Right atrium auricular region (tissue), 2 donors: Measurements from ENCODE around the gene HDGF. TPM values are rescaled to one million over a fixed set of nuclear protein-coding genes. Genes with fewer than 3 reads are reported as not detected.

Experiments
- DNase-seq: peaks from one replicate; pipeline ENCODE4 v3.0.0-alpha.2; 2019; ENCODE audit warnings: low spot score
- H3K27ac ChIP-seq, 2 donors: fragments of 200-600 bp; sonication (generic); 1 replicate in 1 of 2; 2 replicates in 1 of 2; pipeline ENCODE4 v1.5.1; 2016 to 2019
- H3K27me3 ChIP-seq, 2 donors: fragments of 200-600 bp; sonication (generic); one replicate each; pipeline versions ENCODE4 v1.5.1 to v1.6.0; 2017 to 2019
- H3K36me3 ChIP-seq: fragments of 200-600 bp; sonication (generic); one replicate; pipeline ENCODE4 v1.5.1; 2016
- H3K4me1 ChIP-seq, 2 donors: fragments of 200-600 bp; sonication (generic); one replicate each; pipeline versions ENCODE4 v1.5.1 to v1.6.0; 2017 to 2019
- H3K4me3 ChIP-seq, 2 donors: fragments of 200-600 bp; sonication (generic); 1 replicate in 1 of 2; 2 replicates in 1 of 2; pipeline ENCODE4 v1.5.1; 2017 to 2019; ENCODE audit warnings: mild to moderate bottlenecking in 1 of 2, moderate library complexity in 1 of 2
- H3K9me3 ChIP-seq, 2 donors: fragments of 200-600 bp; sonication (generic); one replicate each; pipeline ENCODE4 v1.5.1; 2019
- total RNA-seq, 2 donors: library from RNA; depleted of rRNA; stranded (reverse); fragments of >200 nt; gene quantifications; one replicate each; pipeline ENCODE4 v1.1.0, GENCODE V29; 2016
- TF ChIP-seq, protein P1 (sequence below), 2 donors: fragments of 200-600 bp; sonication (generic); IDR thresholded peaks; one replicate each; pipeline ENCODE4 v1.5.1; 2019; ENCODE audit warnings: antibody characterized with exemption in 2 of 2

HDGF gene
- total RNA-seq, 2 donors from 2014 or later = 110 to 137 TPM

DNA sequence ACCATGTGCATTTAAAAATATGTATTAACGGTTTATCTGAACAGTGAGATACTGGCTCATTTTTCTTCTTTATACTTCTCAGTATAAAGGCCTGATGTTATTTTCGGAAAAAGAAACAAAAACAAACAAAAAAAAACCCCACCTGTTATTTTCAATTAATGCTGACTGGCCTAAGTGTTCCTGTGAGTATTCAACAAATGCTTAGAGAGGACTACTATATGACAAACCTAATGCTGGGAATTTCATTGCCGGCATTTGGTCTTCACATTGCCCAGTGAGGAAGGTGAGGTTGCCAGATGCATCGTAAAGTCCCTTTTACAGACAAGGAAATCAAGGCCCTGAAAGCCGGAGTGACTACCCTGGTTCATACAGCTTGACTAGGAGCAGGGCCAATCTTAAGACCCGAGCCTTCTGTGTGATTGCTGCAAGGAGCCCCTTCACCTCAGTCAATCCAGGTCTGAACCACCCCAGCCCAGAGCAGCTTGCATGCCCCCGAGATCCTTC lies 11.2 kb downstream of the HDGF start:
- Histone ChIP-seq H3K4me3 (peak overlapping the region; percentile 70 to 81), H3K27ac (peak overlapping the region; percentile 78 to 83), H3K4me1 (peaks cover 0 to 31% of the 10 kb centered on the region in 2 donors), H3K36me3 (peaks cover 44% of the 10 kb centered on the region), H3K9me3 (no peaks in the 10 kb centered on the region), H3K27me3 (no peaks in the 10 kb centered on the region)
- DNase-seq = no peak
- TF ChIP-seq, protein P1, sequence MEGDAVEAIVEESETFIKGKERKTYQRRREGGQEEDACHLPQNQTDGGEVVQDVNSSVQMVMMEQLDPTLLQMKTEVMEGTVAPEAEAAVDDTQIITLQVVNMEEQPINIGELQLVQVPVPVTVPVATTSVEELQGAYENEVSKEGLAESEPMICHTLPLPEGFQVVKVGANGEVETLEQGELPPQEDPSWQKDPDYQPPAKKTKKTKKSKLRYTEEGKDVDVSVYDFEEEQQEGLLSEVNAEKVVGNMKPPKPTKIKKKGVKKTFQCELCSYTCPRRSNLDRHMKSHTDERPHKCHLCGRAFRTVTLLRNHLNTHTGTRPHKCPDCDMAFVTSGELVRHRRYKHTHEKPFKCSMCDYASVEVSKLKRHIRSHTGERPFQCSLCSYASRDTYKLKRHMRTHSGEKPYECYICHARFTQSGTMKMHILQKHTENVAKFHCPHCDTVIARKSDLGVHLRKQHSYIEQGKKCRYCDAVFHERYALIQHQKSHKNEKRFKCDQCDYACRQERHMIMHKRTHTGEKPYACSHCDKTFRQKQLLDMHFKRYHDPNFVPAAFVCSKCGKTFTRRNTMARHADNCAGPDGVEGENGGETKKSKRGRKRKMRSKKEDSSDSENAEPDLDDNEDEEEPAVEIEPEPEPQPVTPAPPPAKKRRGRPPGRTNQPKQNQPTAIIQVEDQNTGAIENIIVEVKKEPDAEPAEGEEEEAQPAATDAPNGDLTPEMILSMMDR (IDR thresholded peaks at IDR 0.05) = no peak

DNA sequence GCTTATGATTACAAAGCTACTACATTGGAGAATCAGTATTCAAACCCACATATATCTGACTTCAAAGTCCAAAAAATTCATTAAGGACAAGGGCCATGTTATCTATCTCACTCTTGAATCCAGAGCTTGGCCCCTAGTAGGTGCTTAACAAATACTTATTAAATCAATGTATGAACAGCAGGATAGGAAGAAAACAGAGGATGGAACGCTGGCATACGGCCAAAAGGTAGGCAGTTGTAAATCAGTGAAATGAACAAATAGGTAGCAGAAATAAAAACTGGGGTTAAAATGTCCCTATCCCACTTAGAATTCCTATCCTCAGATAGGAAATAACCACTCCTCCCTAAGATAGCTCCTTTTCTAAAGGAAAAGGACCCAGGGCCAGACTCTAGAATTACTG lies 12.6 kb downstream of the HDGF start:
- Histone ChIP-seq H3K4me1 (peaks cover 0 to 17% of the 10 kb centered on the region in 2 donors), H3K27me3 (no peaks in the 10 kb centered on the region), H3K4me3 (no peak overlapping the region), H3K9me3 (no peaks in the 10 kb centered on the region), H3K36me3 (peaks cover 35% of the 10 kb centered on the region), H3K27ac (no peak overlapping the region)
- no peak for DNase-seq
- TF ChIP-seq, protein P1 (IDR thresholded peaks at IDR 0.05) = no peak

DNA sequence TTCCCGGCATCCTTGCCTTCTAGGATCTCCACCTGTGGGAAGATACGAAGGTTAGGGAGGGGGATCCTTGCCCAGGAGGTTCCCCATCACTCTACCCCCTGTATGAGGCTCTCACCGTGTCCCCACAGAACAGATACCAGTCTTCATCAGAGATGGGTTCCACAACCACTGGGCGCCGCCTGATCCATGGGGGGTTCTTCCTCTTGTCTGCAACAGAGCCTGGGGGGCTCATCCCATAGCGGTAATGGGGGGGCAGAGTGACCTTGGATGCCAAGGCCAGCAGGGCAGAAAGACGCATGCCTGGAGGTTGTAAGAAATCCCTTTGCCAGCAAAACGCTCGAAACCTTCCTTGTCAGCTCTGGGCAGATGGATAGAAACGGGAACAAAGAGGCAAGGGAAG lies 13.1 kb downstream of the HDGF start:
- Histone ChIP-seq H3K4me1 (peaks cover 0 to 16% of the 10 kb centered on the region in 2 donors), H3K27ac (no peak overlapping the region), H3K27me3 (no peaks in the 10 kb centered on the region), H3K36me3 (peaks cover 34% of the 10 kb centered on the region), H3K4me3 (no peak overlapping the region), H3K9me3 (no peaks in the 10 kb centered on the region)
- DNase-seq = no peak
- TF ChIP-seq, protein P1 (IDR thresholded peaks at IDR 0.05) = no peak

DNA sequence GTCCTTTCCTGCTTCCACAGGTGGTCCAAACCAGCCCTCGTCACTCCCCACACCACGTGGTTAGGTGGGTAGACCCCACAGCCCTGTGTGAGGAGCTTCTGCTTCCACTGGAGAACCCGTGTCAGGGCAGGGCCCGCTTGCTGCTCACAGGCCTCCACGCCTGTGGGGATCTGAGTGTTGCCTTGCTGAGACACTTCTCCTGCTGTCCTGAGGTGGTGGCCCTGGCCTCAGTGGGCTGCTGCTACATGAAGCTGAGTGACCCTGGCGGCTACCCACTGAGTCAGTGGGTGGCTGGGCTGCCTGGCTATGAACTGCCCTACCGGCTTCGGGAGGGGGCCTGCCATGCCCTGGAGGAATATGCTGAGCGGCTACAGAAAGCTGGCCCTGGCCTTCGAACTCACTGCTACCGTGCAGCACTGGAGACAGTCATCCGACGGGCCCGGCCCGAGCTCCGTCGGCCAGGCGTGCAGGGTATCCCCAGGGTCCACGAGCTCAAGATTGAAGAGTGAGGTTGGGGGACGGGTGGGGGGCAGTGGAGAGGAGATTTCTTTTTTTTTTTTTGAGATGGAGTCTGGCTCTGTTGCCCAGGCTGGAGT lies 17.4 kb downstream of the HDGF start:
- TF ChIP-seq, protein P1 (IDR thresholded peaks at IDR 0.05) = no peak
- Histone ChIP-seq H3K27ac (no peak overlapping the region), H3K9me3 (no peaks in the 10 kb centered on the region), H3K36me3 (peaks cover 19% of the 10 kb centered on the region), H3K4me1 (peaks cover 0 to 6% of the 10 kb centered on the region in 2 donors), H3K27me3 (no peaks in the 10 kb centered on the region), H3K4me3 (no peak overlapping the region)
- no peak for DNase-seq

DNA sequence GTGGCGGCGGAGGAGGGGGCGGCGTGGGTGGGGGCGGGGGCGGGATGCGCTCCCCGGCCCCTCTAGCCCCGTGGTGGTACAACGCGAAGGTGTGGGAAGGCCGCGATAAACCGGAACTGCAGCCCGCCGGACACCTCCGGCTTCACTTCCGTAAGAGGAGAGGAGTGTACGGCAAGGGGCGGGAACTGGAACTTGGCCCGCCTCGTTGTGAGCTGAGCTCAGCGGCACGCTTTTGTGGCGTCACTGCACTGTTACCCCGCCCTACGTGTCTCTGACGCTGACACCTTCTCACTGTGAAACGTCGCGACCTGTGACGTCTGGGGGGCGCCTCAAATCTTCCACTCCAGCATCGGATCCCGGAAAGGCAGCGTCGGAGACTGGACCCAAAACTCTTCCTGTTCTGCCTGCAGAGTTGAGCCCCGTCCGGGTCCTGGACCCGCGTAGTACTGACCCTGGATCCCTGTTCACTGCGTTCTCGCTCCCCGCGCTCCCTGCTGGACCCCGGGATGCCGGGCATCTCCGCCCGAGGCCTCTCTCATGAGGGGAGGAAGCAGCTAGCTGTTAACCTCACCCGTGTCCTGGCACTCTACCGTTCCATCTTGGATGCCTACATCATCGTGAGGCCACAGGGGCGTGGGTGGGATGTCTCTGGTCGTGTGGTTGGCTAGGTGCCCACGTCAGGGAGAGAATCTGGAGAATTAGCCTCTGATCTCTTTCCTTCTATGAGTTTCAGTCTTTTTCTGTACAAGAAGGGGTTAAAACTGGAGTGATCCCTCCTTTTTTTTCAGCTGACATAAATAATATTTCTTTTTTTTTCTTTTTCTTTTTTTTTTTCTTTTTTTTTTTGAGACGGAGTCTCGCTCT lies 22.6 kb downstream of the HDGF start, which contains the start of gene ISG20L2:
ISG20L2 (minus strand) TSS at position 168 of the 864 bp plus-strand sequence. CDS start 1,114 bp downstream, outside the sequence.
- H3K4me3 ChIP-seq = peak within 1 kb of the TSS; percentile 64 to 87
- no peaks in the 10 kb centered on the region for H3K9me3 ChIP-seq
- H3K27ac ChIP-seq = peak within 1 kb of the TSS; percentile 98 to 99
- no peaks in the 10 kb centered on the region for H3K27me3 ChIP-seq
- peaks cover 21% of the 10 kb centered on the region for H3K36me3 ChIP-seq
- DNase-seq = peak; percentile 99
- TF ChIP-seq, protein P1 (IDR thresholded peaks at IDR 0.05) = no peak
- peaks cover 0 to 43% of the 10 kb centered on the region in 2 donors for H3K4me1 ChIP-seq
